Liver (tissue), 9 donors: ENCODE measurements around the gene NDUFAF8. TPM values are rescaled to one million over a fixed set of nuclear protein-coding genes. Genes with fewer than 3 reads are reported as not detected.
A peak's percentile ranks its signal among the peaks of the same experiment; 100 is the strongest.
"Not testable (repeated sequence)": the region's sequence is repeated elsewhere in the genome, so short reads cannot be mapped to it uniquely, and the experiment has no call there.

Experiments used
- DNase-seq: peaks from one replicate; pipeline ENCODE4 v3.0.0-alpha.2; 2017; ENCODE audit warnings: low spot score
- H3K27ac ChIP-seq, 2 donors: one replicate each; pipeline ENCODE4 v1.7.0; 2013; ENCODE audit warnings: inconsistent platforms in 2 of 2, low read length in 2 of 2, control low read depth in 1 of 2, low read depth in 1 of 2, mild to moderate bottlenecking in 1 of 2
- H3K27me3 ChIP-seq, 4 donors: one replicate each; pipeline versions ENCODE4 v1.6.1 to v1.7.0; 2013; ENCODE audit warnings: low read length in 3 of 4, inconsistent platforms in 1 of 4, mild to moderate bottlenecking in 1 of 4, moderate library complexity in 1 of 4; ENCODE audit not compliant: control insufficient read depth in 4 of 4, insufficient read depth in 4 of 4
- H3K36me3 ChIP-seq, 4 donors: one replicate each; pipeline versions ENCODE4 v1.6.1 to v1.7.0; 2013; ENCODE audit warnings: low read length in 3 of 4, mild to moderate bottlenecking in 3 of 4, low read depth in 1 of 4, moderate library complexity in 1 of 4; ENCODE audit not compliant: control insufficient read depth in 4 of 4, insufficient read depth in 3 of 4
- H3K4me1 ChIP-seq, 4 donors: one replicate each; pipeline versions ENCODE4 v1.6.1 to v1.7.0; 2013; ENCODE audit warnings: low read length in 3 of 4, mild to moderate bottlenecking in 3 of 4, moderate library complexity in 1 of 4; ENCODE audit not compliant: control insufficient read depth in 4 of 4, insufficient read depth in 4 of 4
- H3K4me3 ChIP-seq, 3 donors: one replicate each; pipeline versions ENCODE4 v1.6.1 to v1.7.0; 2013; ENCODE audit warnings: low read length in 3 of 3, control low read depth in 1 of 3, low read depth in 1 of 3, mild to moderate bottlenecking in 1 of 3
- H3K9ac ChIP-seq, 2 donors: one replicate each; pipeline ENCODE4 v1.7.0; 2013; ENCODE audit warnings: low read length in 2 of 2, mild to moderate bottlenecking in 2 of 2, moderate library complexity in 2 of 2, control low read depth in 1 of 2, low read depth in 1 of 2
- H3K9me3 ChIP-seq, 4 donors: one replicate each; pipeline versions ENCODE4 v1.6.1 to v1.7.0; 2013; ENCODE audit warnings: low read length in 3 of 4; ENCODE audit not compliant: control insufficient read depth in 4 of 4
- EGR1 ChIP-seq, 2 donors: IDR thresholded peaks; 2 replicates each; pipeline ENCODE4 v1.6.1; 2016 to 2018; ENCODE audit warnings: antibody characterized with exemption in 2 of 2, low read depth in 2 of 2
- GABPA ChIP-seq, 2 donors: IDR thresholded peaks in 1 of 2; conservative IDR thresholded peaks in 1 of 2; 2 replicates each; pipeline ENCODE4 v1.6.1; 2016; ENCODE audit warnings: antibody characterized with exemption in 2 of 2, mild to moderate bottlenecking in 1 of 2, moderate library complexity in 1 of 2
- JUND ChIP-seq, 2 donors: IDR thresholded peaks; 2 replicates each; pipeline ENCODE4 v1.6.1; 2016; ENCODE audit warnings: antibody characterized with exemption in 2 of 2
- NR2F2 ChIP-seq: IDR thresholded peaks from 2 replicates; pipeline ENCODE4 v1.6.1; 2016; ENCODE audit warnings: antibody characterized with exemption
- SP1 ChIP-seq: IDR thresholded peaks from 2 replicates; pipeline ENCODE4 v1.6.1; 2018; ENCODE audit warnings: antibody characterized with exemption, mild to moderate bottlenecking
- TAF1 ChIP-seq: conservative IDR thresholded peaks from 2 replicates; pipeline ENCODE4 v1.6.1; 2016; ENCODE audit warnings: antibody characterized with exemption, mild to moderate bottlenecking
- YY1 ChIP-seq: IDR thresholded peaks from 2 replicates; pipeline ENCODE4 v1.6.1; 2016; ENCODE audit warnings: antibody characterized with exemption, mild to moderate bottlenecking
- WGBS: extraction: QIAGEN DNeasy Blood & Tissue Kit; methylation state at CpG from one replicate; pipeline ENCODE4 v1.1.7; 2013; 5-methylcytosine and 5-hydroxymethylcytosine counted together
- polyA plus RNA-seq, 2 donors: library from polyadenylated mRNA; stranded (reverse) in 1 of 2; unstranded in 1 of 2; fragments of 200-250 nt in 1 of 2; fragments of >200 nt in 1 of 2; fragmentation: Nextera tagmentation in 1 of 2; extraction: Ambion mirVana in 1 of 2; gene quantifications; one replicate each; pipeline versions ENCODE4 v1.2.1 to v1.2.3, GENCODE V29; 2013 to 2015
- total RNA-seq, 2 donors: library from RNA; depleted of rRNA; stranded (reverse); fragments of >200 nt; gene quantifications; one replicate each; pipeline ENCODE4 v1.2.3, GENCODE V29; 2014
- TF ChIP-seq, protein P1 (sequence below): fragments of 150-350 bp; IDR thresholded peaks from 2 replicates; pipeline ENCODE4 v1.5.1; 2017; ENCODE audit warnings: improper control_type of control experiment, low read depth, low read length; ENCODE audit not compliant: missing input control
- donor health status: healthy.
- donor health status: healthy.
- donor health status: healthy.
- donor health status: healthy.
- donor health status: healthy.

The NDUFAF8 gene
- total and polyA plus RNA-seq, 4 donors = 8.3 to 67.4 (median 15.5) TPM

DNA sequence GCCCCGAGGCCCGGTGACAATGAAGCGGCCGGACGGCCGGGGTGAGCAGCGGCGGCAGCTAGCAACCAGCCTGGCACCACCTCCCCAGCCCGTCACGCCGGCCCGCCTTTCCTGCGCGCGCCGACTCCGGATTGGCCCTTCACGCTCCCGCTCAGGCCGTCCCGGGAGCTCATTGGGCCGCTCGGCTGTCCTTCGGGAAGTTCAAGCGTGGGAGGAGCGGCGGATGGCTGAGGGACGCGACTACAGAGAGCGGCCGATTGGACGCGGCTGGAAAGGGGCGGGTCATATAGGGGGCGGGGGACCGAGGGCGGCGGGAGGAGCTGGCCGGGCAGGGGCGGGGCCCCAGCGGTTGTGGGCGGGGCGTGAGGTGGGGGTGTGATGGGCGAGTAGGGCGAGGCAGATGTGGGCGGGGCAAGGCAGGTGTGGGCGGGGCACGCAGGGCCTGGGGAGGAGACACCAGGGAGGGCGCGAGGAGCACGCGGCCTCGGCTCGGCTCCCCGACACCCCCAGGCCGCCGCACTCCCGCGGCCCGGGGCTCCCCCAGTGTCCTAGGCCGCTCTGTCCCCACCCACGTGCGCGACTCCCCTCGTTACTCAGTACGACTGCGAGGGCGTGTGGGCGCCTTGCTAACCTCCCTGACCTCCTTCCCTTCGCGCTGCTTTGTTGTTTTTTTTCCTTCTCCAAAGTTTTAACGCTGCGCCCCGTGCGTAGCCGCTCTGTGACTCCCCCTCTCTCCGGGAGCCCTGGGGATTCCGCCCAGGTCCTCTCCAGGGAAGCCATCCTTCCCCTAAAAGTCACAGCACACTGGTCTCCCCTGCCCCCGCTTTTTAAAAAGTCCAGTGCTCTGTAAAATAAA is 16.0 kb upstream of the NDUFAF8 start, which contains the start of gene CEP131:
Gene CEP131 (minus strand): TSS at position 60 of the 856 bp plus-strand sequence. CDS start 2,909 bp downstream, outside the sequence.
- Histone ChIP-seq H3K4me3 (peak within 1 kb of the TSS; percentile 26 to 83 (median 46)), H3K9me3 (no peaks in the 10 kb centered on the region), H3K27ac (no peak within 1 kb of the TSS), H3K36me3 (no peaks in the 10 kb centered on the region), H3K27me3 (no peaks in the 10 kb centered on the region), H3K4me1 (peaks cover 10 to 23% (median 13%) of the 10 kb centered on the region in 4 donors), H3K9ac (peak within 1 kb of the TSS in 1 of 2 donors; percentile 47)
- WGBS = 2% methylated on average over 79 of the region's 79 CpGs
- peak; percentile 100 for DNase-seq
- TF ChIP-seq SP1 (peak; percentile 94), EGR1 (IDR thresholded peaks at IDR 0.05; ENCODE audit: low read depth in 2 of 2) (peak; percentile 88 to 93), GABPA (IDR thresholded peaks at IDR 0.05 in 1 of 2, conservative IDR thresholded peaks at IDR 0.05 in 1 of 2) (peak in 1 of 2 donors; percentile 54), TAF1 (no peak)

DNA sequence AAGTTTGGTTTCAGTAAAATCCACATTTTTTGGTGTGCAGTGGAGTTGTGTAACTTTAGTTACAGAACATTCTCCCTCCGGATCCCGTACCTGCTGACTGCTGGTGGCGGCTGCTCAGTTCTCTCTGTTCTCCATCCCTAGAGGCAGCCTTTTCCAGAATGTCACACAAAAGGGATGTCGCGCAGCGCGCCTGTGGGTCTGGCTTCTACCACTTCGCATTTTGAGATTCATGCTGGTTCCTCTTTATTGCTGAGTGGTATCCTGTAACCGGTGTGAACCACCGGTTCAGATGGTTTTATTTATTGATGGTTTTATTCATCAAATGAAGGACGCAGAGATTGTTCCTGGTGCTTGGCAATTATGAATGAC is 15.4 kb upstream of the NDUFAF8 start:
- Histone ChIP-seq H3K4me3 (peak overlapping the region in 1 of 3 donors; percentile 46), H3K27ac (no peak overlapping the region), H3K27me3 (no peaks in the 10 kb centered on the region), H3K9ac (peak overlapping the region in 1 of 2 donors; percentile 47), H3K4me1 (peaks cover 10 to 25% (median 13%) of the 10 kb centered on the region in 4 donors), H3K36me3 (no peaks in the 10 kb centered on the region), H3K9me3 (no peaks in the 10 kb centered on the region)
- TF ChIP-seq JUND (IDR thresholded peaks at IDR 0.05) = no peak
- no peak for DNase-seq
- 27% methylated on average over 11 of the region's 11 CpGs for WGBS

GRCh38 chr17:81227630-81228029 is 11.5 kb upstream of the NDUFAF8 start:
- not testable (repeated sequence) for H3K9me3 ChIP-seq, H3K4me3 ChIP-seq, H3K9ac ChIP-seq, H3K27ac ChIP-seq, DNase-seq, H3K27me3 ChIP-seq
- WGBS = 63% methylated on average over 2 of the region's 2 CpGs
- Histone ChIP-seq H3K36me3 (peaks cover 5 to 28% (median 11%) of the 10 kb centered on the region in 4 donors), H3K4me1 (peaks cover 4 to 14% (median 6%) of the 10 kb centered on the region in 4 donors)

DNA sequence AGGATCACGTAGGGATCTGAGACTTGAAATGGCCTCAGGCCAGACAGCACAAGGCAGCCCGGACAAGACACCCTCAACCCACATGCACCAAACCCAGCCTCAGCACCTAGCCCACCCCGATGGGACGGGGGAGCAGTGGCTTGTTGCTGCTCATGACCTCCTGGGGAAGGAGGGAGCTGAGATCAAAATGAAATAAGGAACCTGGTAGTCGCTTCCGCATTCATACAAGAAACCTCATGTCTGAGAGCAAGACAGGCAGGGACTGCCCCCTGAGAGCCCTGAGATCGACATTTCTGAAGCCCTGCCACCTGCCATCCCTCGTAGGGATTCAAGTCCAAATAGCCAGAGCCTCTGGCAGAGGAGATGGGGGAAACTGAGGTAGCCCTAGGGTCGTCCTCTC is 10.7 kb upstream of the NDUFAF8 start:
- Histone ChIP-seq H3K4me3 (no peak overlapping the region), H3K27me3 (no peaks in the 10 kb centered on the region), H3K9me3 (no peaks in the 10 kb centered on the region), H3K9ac (no peak overlapping the region), H3K27ac (no peak overlapping the region), H3K4me1 (peaks cover under 1 to 11% (median 4%) of the 10 kb centered on the region in 4 donors), H3K36me3 (peaks cover 5 to 31% (median 12%) of the 10 kb centered on the region in 4 donors)
- TF ChIP-seq NR2F2 (no peak), SP1 (no peak), YY1 (no peak)
- TF ChIP-seq, protein P1, sequence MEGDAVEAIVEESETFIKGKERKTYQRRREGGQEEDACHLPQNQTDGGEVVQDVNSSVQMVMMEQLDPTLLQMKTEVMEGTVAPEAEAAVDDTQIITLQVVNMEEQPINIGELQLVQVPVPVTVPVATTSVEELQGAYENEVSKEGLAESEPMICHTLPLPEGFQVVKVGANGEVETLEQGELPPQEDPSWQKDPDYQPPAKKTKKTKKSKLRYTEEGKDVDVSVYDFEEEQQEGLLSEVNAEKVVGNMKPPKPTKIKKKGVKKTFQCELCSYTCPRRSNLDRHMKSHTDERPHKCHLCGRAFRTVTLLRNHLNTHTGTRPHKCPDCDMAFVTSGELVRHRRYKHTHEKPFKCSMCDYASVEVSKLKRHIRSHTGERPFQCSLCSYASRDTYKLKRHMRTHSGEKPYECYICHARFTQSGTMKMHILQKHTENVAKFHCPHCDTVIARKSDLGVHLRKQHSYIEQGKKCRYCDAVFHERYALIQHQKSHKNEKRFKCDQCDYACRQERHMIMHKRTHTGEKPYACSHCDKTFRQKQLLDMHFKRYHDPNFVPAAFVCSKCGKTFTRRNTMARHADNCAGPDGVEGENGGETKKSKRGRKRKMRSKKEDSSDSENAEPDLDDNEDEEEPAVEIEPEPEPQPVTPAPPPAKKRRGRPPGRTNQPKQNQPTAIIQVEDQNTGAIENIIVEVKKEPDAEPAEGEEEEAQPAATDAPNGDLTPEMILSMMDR = no peak
- WGBS = 78% methylated on average over 9 of the region's 9 CpGs
- DNase-seq = no peak
